Measurements from ENCODE around the gene CTAGE4. TPM values are rescaled to one million over a fixed set of nuclear protein-coding genes. Genes with fewer than 3 reads are reported as not detected.
"Not testable (repeated sequence)": the region's sequence is repeated elsewhere in the genome, so short reads cannot be mapped to it uniquely, and the experiment has no call there.

Gene CTAGE4
- total RNA-seq, 2 donors from 2014 or later = 6.3 to 8.7 TPM

DNA sequence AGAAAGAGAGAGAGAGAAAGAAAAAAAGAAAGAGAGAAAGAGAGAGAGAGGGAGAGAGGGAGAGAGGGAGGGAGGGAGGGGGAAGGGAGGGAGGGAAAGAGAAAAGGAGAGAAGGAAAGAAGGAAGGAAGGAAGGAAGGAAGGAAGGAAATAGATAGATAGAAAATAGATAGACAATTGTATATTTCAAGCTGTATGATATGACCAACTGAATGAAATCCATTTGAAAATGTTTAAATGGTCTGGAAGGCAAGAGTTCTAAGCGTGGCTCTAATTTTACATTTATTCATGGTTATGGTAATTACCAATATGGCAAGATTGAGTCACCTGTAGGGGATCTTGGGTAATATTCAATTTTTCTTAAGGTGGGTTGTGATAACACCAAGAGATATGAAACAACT lies 24.4 kb upstream of the CTAGE4 start:
- DNase-seq = no peak
- H3K9ac ChIP-seq (ENCODE audit: extremely low read depth, low read length, poor library complexity, severe bottlenecking) = no peak overlapping the region
- H3K9me3 ChIP-seq (ENCODE audit: control insufficient read depth, low read length) = no peaks in the 10 kb centered on the region
- no peaks in the 10 kb centered on the region for H3K4me1 ChIP-seq (ENCODE audit: control insufficient read depth, insufficient read depth, low read length)
- no peaks in the 10 kb centered on the region for H3K27me3 ChIP-seq (ENCODE audit: control insufficient read depth, insufficient read depth, low read length, poor library complexity, severe bottlenecking)
- Mint-ChIP-seq H3K36me3 (ENCODE audit: low read depth) (no peaks in the 10 kb centered on the region), H3K4me3 (no peak overlapping the region), H3K27me3 (ENCODE audit: insufficient read depth) (no peaks in the 10 kb centered on the region), H3K27ac (no peak overlapping the region), H3K9me3 (no peaks in the 10 kb centered on the region), H3K4me1 (no peaks in the 10 kb centered on the region)
- no peaks in the 10 kb centered on the region for H3K36me3 ChIP-seq (ENCODE audit: control insufficient read depth, insufficient read depth, low read length)
- 100% methylated on average over 1 of the region's 1 CpG for WGBS, 2 experiments (ENCODE audit: insufficient coverage in 1 of 2, insufficient read length in 1 of 2)
- no peak for TF ChIP-seq CTCF (conservative IDR thresholded peaks at IDR 0.05)
- H3K4me3 ChIP-seq (ENCODE audit: low read length) = no peak overlapping the region
- H3K27ac ChIP-seq (ENCODE audit: low read depth, low read length) = no peak overlapping the region

DNA sequence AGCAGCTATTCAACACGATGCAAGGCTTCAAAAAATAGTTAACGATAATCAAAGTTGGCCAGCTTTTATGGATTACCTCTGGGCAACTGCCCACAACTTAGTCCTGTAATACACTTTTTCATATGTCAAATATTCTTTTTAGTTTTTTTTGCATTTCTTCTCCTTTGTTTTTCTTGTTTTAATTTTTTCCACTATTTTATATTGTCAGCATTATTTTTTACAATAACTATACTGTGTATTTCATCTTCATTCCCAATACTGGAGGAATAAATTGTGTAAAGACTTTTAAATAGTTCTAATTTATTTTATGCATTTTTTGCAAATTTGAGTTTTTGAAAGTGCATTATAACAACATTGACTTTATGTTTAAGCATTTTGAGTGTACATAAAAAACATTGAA lies 18.5 kb upstream of the CTAGE4 start:
- no peaks in the 10 kb centered on the region for H3K27me3 Mint-ChIP-seq (ENCODE audit: insufficient read depth)
- H3K36me3 Mint-ChIP-seq (ENCODE audit: low read depth) = no peaks in the 10 kb centered on the region
- Histone ChIP-seq H3K9ac (ENCODE audit: extremely low read depth, low read length, poor library complexity, severe bottlenecking) (no peak overlapping the region), H3K4me1 (ENCODE audit: control insufficient read depth, insufficient read depth, low read length) (no peaks in the 10 kb centered on the region), H3K27ac (ENCODE audit: low read depth, low read length) (no peak overlapping the region), H3K9me3 (ENCODE audit: control insufficient read depth, low read length) (no peaks in the 10 kb centered on the region), H3K27me3 (ENCODE audit: control insufficient read depth, insufficient read depth, low read length, poor library complexity, severe bottlenecking) (no peaks in the 10 kb centered on the region), H3K36me3 (ENCODE audit: control insufficient read depth, insufficient read depth, low read length) (no peaks in the 10 kb centered on the region), H3K4me3 (ENCODE audit: low read length) (no peak overlapping the region)
- no peak for DNase-seq
- WGBS, 2 experiments (ENCODE audit: insufficient coverage in 1 of 2, insufficient read length in 1 of 2) = 69 to 85% methylated on average over 2 of the region's 2 CpGs
- no peaks in the 10 kb centered on the region for H3K9me3 Mint-ChIP-seq
- H3K4me1 Mint-ChIP-seq = no peaks in the 10 kb centered on the region
- no peak overlapping the region for H3K4me3 Mint-ChIP-seq
- H3K27ac Mint-ChIP-seq = no peak overlapping the region
- TF ChIP-seq CTCF (conservative IDR thresholded peaks at IDR 0.05) = no peak

- H3K4me3 ChIP-seq (ENCODE audit: low read length); H3K4me1 Mint-ChIP-seq; H3K36me3 Mint-ChIP-seq (ENCODE audit: low read depth); H3K36me3 ChIP-seq (ENCODE audit: control insufficient read depth, insufficient read depth, low read length); H3K27me3 Mint-ChIP-seq (ENCODE audit: insufficient read depth); DNase-seq; H3K27me3 ChIP-seq (ENCODE audit: control insufficient read depth, insufficient read depth, low read length, poor library complexity, severe bottlenecking); H3K4me1 ChIP-seq (ENCODE audit: control insufficient read depth, insufficient read depth, low read length); H3K4me3 Mint-ChIP-seq; H3K27ac Mint-ChIP-seq; H3K27ac ChIP-seq (ENCODE audit: low read depth, low read length); H3K9ac ChIP-seq (ENCODE audit: extremely low read depth, low read length, poor library complexity, severe bottlenecking): not testable (repeated sequence)
- H3K9me3 ChIP-seq (ENCODE audit: control insufficient read depth, low read length) = peaks cover 14% of the 10 kb centered on the region
- 86 to 91% methylated on average over 4 of the region's 4 CpGs for WGBS, 2 experiments (ENCODE audit: insufficient coverage in 1 of 2, insufficient read length in 1 of 2)
- peaks cover 14% of the 10 kb centered on the region for H3K9me3 Mint-ChIP-seq
Measured at GRCh38 chr7:144171594-144172350, 11.5 kb upstream of the CTAGE4 start.

DNA sequence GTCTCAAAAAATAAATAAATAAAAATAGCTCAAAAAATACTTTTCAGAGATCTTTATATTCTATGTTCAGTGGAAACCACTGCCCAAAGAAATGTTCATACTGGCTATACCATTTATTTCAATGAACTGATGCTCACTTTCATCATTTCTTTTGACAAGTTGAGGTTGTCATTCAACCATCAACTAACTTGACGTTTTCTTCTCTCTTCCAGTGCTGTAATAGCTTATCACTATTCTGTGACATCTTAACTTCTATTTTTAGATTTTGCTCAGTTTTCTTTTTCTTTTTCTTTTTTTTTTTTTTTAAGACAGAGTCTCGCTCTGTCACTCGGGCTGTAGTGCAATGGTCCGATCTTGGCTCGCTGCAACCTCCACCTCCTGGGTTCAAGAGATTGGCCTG lies 8.7 kb upstream of the CTAGE4 start:
- Histone ChIP-seq H3K27me3 (ENCODE audit: control insufficient read depth, insufficient read depth, low read length, poor library complexity, severe bottlenecking) (no peaks in the 10 kb centered on the region), H3K4me1 (ENCODE audit: control insufficient read depth, insufficient read depth, low read length) (no peaks in the 10 kb centered on the region), H3K27ac (ENCODE audit: low read depth, low read length) (no peak overlapping the region), H3K4me3 (ENCODE audit: low read length) (no peak overlapping the region), H3K36me3 (ENCODE audit: control insufficient read depth, insufficient read depth, low read length) (no peaks in the 10 kb centered on the region), H3K9ac (ENCODE audit: extremely low read depth, low read length, poor library complexity, severe bottlenecking) (no peak overlapping the region), H3K9me3 (ENCODE audit: control insufficient read depth, low read length) (peaks cover 14% of the 10 kb centered on the region)
- no peak for DNase-seq
- Mint-ChIP-seq H3K27me3 (ENCODE audit: insufficient read depth) (no peaks in the 10 kb centered on the region), H3K27ac (no peak overlapping the region), H3K4me3 (no peak overlapping the region), H3K36me3 (ENCODE audit: low read depth) (peaks cover 8% of the 10 kb centered on the region), H3K9me3 (peaks cover 14% of the 10 kb centered on the region), H3K4me1 (no peaks in the 10 kb centered on the region)
- 75 to 93% methylated on average over 1 to 5 of the region's 5 CpGs for WGBS, 2 experiments (ENCODE audit: insufficient coverage in 1 of 2, insufficient read length in 1 of 2)
- TF ChIP-seq CTCF (conservative IDR thresholded peaks at IDR 0.05) = no peak
